ENCODE measurements around the gene KCNQ2. TPM values are rescaled to one million over a fixed set of nuclear protein-coding genes. Genes with fewer than 3 reads are reported as not detected.

The KCNQ2 gene
- total RNA-seq, 1 donor from 2014 or later, result 11.5 TPM

DNA sequence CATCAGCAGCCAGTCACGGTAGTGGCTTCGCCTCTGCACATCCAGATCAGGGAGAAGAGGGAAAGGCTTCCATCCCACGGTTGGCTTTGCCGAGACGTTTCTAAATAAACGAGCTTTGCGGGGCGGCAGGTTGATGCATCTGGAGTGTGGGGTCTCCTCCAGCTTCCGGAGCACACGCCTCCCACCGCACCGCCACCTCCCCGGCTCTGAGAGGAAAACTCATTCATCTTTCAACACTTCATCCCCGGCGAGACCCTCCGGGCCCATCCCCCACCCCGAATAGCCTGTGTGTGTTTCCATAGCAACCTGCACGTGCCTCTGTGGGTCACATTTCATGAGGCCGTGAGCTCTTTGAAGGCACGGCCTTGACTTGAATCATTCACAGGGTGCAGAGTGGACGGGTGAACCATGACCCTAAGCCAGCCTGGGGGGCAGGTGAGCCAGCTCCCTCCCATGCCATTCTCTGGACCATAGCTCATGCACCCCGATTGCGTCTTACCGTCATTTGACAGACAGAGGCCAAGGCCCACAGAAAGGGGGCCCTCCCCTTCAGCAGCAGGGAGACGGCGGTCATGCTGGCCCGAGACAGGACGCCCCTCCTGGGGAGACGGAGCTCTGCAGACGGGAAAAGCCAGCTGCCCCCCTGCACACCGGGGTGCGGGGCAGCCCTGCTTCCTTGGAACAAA, 95.1 kb downstream of the KCNQ2 start:
- DNase-seq (ENCODE audit: low read depth), result no peak
- FAIRE-seq, result no peak
- H3K27ac Mint-ChIP-seq (ENCODE audit: unreplicated experiment), result no peak overlapping the region

DNA sequence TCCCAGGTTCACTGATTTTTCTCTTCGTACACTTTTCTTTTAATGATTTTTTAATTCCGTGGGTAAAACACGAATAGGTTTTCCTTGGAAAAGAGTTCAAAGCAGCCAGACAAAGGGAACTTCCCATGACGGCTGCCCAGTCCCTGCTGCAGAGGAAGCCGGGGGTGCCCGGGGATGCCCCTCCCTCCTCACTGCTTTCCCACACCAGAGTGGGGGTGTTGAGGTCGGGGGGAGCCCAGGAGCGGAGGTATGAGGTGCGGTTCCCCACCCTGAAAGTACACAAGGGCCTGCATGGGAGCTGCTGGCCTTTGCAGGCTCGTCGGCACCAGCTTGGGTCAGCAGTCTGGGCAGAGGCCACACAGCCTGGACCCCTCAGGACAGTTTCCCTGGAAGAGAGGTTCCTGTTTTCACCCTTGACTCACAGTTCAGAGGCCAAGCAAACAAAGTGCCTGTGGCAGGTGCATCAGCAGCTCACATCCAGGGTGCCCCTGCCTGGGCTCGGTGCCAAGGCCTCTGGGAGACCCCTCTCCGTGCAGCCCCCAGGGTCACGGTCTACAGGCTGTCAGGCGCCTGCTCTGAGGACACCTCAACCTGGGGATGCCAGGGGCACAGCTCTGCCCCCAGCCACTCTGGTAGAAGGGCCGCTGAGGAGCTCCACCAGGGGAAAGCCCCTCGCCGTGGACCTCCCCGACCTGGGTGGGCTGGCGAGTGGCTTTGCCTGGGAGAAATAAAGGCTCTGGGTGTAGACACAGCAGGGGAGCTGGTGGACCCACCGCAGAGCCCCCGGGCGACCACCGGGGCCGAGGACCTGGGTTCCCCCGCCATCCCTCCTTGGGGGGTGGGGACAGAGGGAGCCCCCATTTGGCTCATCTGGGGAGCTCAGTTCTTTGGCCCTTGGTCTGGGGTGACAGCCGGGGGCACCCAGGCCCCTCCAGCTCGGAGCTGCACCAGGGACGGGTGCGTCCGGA, 95.9 kb downstream of the KCNQ2 start:
- FAIRE-seq (no peak), DNase-seq (ENCODE audit: low read depth) (no peak)
- Mint-ChIP-seq H3K27ac (ENCODE audit: unreplicated experiment) (no peak overlapping the region), H3K9me3 (ENCODE audit: unreplicated experiment) (no peaks in the 10 kb centered on the region), H3K27me3 (ENCODE audit: low read depth, unreplicated experiment) (peaks cover 34% of the 10 kb centered on the region), H3K4me1 (ENCODE audit: low read depth, unreplicated experiment) (no peaks in the 10 kb centered on the region), H3K4me3 (ENCODE audit: unreplicated experiment) (no peak overlapping the region), H3K36me3 (ENCODE audit: low read depth, unreplicated experiment) (peaks cover 1% of the 10 kb centered on the region)
- H3K27ac ChIP-seq (ENCODE audit: low read depth, low read length), result no peak overlapping the region
- H2AFZ ChIP-seq (ENCODE audit: low read depth, low read length), result no peak overlapping the region
- H3K4me3 ChIP-seq (ENCODE audit: insufficient read depth, low read depth, low read length), result no peak overlapping the region
- no peaks in the 10 kb centered on the region for H3K79me2 ChIP-seq (ENCODE audit: insufficient read depth, low read length)
- no peaks in the 10 kb centered on the region for H3K4me1 ChIP-seq (ENCODE audit: insufficient read depth, low read length)
- H3K9ac ChIP-seq (ENCODE audit: low read length), result no peak overlapping the region
- H3K4me2 ChIP-seq (ENCODE audit: low read length), result no peak overlapping the region
- no peak for TF ChIP-seq EZH2 (IDR thresholded peaks at IDR 0.05; ENCODE audit: insufficient read depth, low read length)
- TF ChIP-seq, protein P1, sequence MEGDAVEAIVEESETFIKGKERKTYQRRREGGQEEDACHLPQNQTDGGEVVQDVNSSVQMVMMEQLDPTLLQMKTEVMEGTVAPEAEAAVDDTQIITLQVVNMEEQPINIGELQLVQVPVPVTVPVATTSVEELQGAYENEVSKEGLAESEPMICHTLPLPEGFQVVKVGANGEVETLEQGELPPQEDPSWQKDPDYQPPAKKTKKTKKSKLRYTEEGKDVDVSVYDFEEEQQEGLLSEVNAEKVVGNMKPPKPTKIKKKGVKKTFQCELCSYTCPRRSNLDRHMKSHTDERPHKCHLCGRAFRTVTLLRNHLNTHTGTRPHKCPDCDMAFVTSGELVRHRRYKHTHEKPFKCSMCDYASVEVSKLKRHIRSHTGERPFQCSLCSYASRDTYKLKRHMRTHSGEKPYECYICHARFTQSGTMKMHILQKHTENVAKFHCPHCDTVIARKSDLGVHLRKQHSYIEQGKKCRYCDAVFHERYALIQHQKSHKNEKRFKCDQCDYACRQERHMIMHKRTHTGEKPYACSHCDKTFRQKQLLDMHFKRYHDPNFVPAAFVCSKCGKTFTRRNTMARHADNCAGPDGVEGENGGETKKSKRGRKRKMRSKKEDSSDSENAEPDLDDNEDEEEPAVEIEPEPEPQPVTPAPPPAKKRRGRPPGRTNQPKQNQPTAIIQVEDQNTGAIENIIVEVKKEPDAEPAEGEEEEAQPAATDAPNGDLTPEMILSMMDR (IDR thresholded peaks at IDR 0.05; ENCODE audit: insufficient read depth, low read depth, low read length), result no peak
- peaks cover 15% of the 10 kb centered on the region for H3K27me3 ChIP-seq (ENCODE audit: insufficient read depth, low read length)
- H3K36me3 ChIP-seq (ENCODE audit: insufficient read depth, low read length), result no peaks in the 10 kb centered on the region
- H4K20me1 ChIP-seq (ENCODE audit: insufficient read depth, low read length), result no peaks in the 10 kb centered on the region
- H3K9me3 ChIP-seq (ENCODE audit: insufficient read depth, low read depth, low read length), result no peaks in the 10 kb centered on the region

More for the DNA sequence above, 95.1 kb downstream of the KCNQ2 start:
- Mint-ChIP-seq H3K4me3 (ENCODE audit: unreplicated experiment) (no peak overlapping the region), H3K36me3 (ENCODE audit: low read depth, unreplicated experiment) (peaks cover 1% of the 10 kb centered on the region), H3K9me3 (ENCODE audit: unreplicated experiment) (no peaks in the 10 kb centered on the region), H3K4me1 (ENCODE audit: low read depth, unreplicated experiment) (no peaks in the 10 kb centered on the region), H3K27me3 (ENCODE audit: low read depth, unreplicated experiment) (peaks cover 34% of the 10 kb centered on the region)
- no peaks in the 10 kb centered on the region for H4K20me1 ChIP-seq (ENCODE audit: insufficient read depth, low read length)
- no peak overlapping the region for H2AFZ ChIP-seq (ENCODE audit: low read depth, low read length)
- H3K79me2 ChIP-seq (ENCODE audit: insufficient read depth, low read length), result no peaks in the 10 kb centered on the region
- TF ChIP-seq, protein P1 (IDR thresholded peaks at IDR 0.05; ENCODE audit: insufficient read depth, low read depth, low read length), result no peak
- H3K27me3 ChIP-seq (ENCODE audit: insufficient read depth, low read length), result peaks cover 13% of the 10 kb centered on the region
- H3K36me3 ChIP-seq (ENCODE audit: insufficient read depth, low read length), result no peaks in the 10 kb centered on the region
- no peak overlapping the region for H3K4me3 ChIP-seq (ENCODE audit: insufficient read depth, low read depth, low read length)
- H3K9me3 ChIP-seq (ENCODE audit: insufficient read depth, low read depth, low read length), result no peaks in the 10 kb centered on the region
- H3K9ac ChIP-seq (ENCODE audit: low read length), result no peak overlapping the region
- H3K4me1 ChIP-seq (ENCODE audit: insufficient read depth, low read length), result no peaks in the 10 kb centered on the region
- no peak overlapping the region for H3K27ac ChIP-seq (ENCODE audit: low read depth, low read length)
- H3K4me2 ChIP-seq (ENCODE audit: low read length), result no peak overlapping the region
